ENCODE measurements around the gene LRRC27.

DNA sequence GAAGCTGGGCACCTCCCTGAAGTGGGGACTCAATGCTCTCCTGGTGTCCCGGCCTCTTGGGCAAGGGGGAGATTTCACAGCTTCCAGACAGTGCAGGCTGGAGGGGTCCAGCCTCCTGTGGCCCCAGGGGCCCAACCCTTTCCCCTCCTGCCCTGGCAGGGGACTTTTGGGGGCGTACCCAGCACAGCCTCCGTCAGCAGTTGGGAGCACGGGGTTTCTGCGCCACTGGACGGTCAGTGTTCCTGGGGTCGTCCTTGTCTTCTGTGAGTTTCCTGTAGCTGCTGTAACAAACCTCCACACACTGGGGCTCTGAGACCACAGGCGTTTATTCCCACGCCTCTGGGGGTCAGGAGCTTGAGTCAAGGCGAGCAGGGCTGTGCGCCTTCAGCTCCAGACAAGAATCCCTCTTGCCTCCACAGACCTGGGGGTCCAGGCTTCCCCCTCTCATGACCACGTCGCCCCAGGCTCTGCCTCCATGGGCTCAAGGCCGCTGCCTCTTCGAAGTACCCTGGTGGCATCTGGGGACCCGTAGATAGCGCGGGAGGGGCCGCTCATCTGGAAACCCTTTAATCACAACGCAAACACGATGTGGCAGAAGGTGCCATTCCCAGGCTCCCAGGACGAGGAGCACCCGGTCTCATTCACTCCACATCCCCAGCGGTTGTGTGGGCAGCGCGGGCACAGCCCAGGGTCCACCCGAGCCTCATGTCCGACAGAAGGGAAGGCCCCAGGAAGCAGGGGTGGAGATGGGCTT lies 79.0 kb downstream of the LRRC27 start:
- no peak for TF ChIP-seq MYC (IDR thresholded peaks at IDR 0.05; ENCODE audit: borderline replicate concordance, low read length)
- TF ChIP-seq, protein P1, sequence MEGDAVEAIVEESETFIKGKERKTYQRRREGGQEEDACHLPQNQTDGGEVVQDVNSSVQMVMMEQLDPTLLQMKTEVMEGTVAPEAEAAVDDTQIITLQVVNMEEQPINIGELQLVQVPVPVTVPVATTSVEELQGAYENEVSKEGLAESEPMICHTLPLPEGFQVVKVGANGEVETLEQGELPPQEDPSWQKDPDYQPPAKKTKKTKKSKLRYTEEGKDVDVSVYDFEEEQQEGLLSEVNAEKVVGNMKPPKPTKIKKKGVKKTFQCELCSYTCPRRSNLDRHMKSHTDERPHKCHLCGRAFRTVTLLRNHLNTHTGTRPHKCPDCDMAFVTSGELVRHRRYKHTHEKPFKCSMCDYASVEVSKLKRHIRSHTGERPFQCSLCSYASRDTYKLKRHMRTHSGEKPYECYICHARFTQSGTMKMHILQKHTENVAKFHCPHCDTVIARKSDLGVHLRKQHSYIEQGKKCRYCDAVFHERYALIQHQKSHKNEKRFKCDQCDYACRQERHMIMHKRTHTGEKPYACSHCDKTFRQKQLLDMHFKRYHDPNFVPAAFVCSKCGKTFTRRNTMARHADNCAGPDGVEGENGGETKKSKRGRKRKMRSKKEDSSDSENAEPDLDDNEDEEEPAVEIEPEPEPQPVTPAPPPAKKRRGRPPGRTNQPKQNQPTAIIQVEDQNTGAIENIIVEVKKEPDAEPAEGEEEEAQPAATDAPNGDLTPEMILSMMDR (IDR thresholded peaks at IDR 0.05) = no peak
- TF ChIP-seq POLR2A (IDR thresholded peaks at IDR 0.05; ENCODE audit: low read length) = no peak
- TF ChIP-seq, protein P2, sequence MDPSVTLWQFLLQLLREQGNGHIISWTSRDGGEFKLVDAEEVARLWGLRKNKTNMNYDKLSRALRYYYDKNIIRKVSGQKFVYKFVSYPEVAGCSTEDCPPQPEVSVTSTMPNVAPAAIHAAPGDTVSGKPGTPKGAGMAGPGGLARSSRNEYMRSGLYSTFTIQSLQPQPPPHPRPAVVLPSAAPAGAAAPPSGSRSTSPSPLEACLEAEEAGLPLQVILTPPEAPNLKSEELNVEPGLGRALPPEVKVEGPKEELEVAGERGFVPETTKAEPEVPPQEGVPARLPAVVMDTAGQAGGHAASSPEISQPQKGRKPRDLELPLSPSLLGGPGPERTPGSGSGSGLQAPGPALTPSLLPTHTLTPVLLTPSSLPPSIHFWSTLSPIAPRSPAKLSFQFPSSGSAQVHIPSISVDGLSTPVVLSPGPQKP (IDR thresholded peaks at IDR 0.05; ENCODE audit: low read depth, low read length) = no peak
- TF ChIP-seq CEBPB (IDR thresholded peaks at IDR 0.05) = no peak
- TF ChIP-seq HOXB13 (CRISPR knock-in tag; IDR thresholded peaks at IDR 0.05; ENCODE audit: low read depth) = no peak
- TF ChIP-seq RAD21 (conservative IDR thresholded peaks at IDR 0.05 in 1 of 2, IDR thresholded peaks at IDR 0.05 in 1 of 2) = no peak
- TF ChIP-seq, protein P3, sequence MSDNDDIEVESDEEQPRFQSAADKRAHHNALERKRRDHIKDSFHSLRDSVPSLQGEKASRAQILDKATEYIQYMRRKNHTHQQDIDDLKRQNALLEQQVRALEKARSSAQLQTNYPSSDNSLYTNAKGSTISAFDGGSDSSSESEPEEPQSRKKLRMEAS (IDR thresholded peaks at IDR 0.05) = no peak
